Right cardiac atrium (tissue), 5 donors: Measurements from ENCODE around the gene SDCCAG8. TPM values are rescaled to one million over a fixed set of nuclear protein-coding genes. Genes with fewer than 3 reads are reported as not detected.

ENCODE experiments used
- ATAC-seq, 2 donors: fragments of 200-7000 bp; cut with Tn5 transposase; one replicate each; pipeline versions ENCODE4 v1.8.0 to v1.9.1; 2020; ENCODE audit warnings: moderate library complexity in 2 of 2, mild to moderate bottlenecking in 1 of 2
- DNase-seq, 3 donors: peaks; one replicate each; pipeline ENCODE4 v3.0.0-alpha.2; 2020
- H3K27ac ChIP-seq: one replicate; pipeline ENCODE4 v1.5.1; 2013; ENCODE audit warnings: mild to moderate bottlenecking, low read length, control low read depth, moderate library complexity
- H3K27me3 ChIP-seq: one replicate; pipeline ENCODE4 v1.6.1; 2013; ENCODE audit not compliant: control insufficient read depth, insufficient read depth
- H3K4me1 ChIP-seq: one replicate; pipeline ENCODE4 v1.6.1; 2013; ENCODE audit warnings: low read length; ENCODE audit not compliant: control insufficient read depth, insufficient read depth
- H3K4me3 ChIP-seq: one replicate; pipeline ENCODE4 v1.5.1; 2013; ENCODE audit warnings: low read length, control low read depth
- H3K9me3 ChIP-seq: one replicate; pipeline ENCODE4 v1.6.1; 2013; ENCODE audit warnings: low read length; ENCODE audit not compliant: control insufficient read depth
- WGBS: extraction: QIAGEN DNeasy Blood & Tissue Kit; methylation state at CpG from one replicate; pipeline ENCODE4 v1.1.7; 2013; 5-methylcytosine and 5-hydroxymethylcytosine counted together
- intact Hi-C, 4 donors: fragments of 100-400 bp; cut with DNase I; formaldehyde crosslinking; loops; one replicate each; pipeline versions ENCODE4 v1.11.0 to v1.14.0; 2022 to 2023
- polyA plus RNA-seq: library from polyadenylated mRNA; stranded (reverse); fragments of 200-250 nt; gene quantifications from one replicate; pipeline ENCODE4 v1.2.3, GENCODE V29; 2013
- total RNA-seq, 4 donors: library from RNA; stranded (reverse); fragmentation: NEBNext Ultra II Directional; extraction: Animal tissue kit (Norgen Biotek cat#: 25700); gene quantifications; one replicate each; pipeline ENCODE4 v1.2.1, GENCODE V29; 2021
- donor health status: healthy with polysubstance abuse.
- donor health status: DM: no; HTN: yes; CAD: no.
- donor health status: DM: no; HTN: no; CAD: no.
- donor health status: DM: no; HTN: yes; CAD: no; lungs with severe emphysema.
- donor health status: DM: yes; HTN: yes; CAD: no.

The SDCCAG8 gene
- total and polyA plus RNA-seq, 5 donors: 16.9 to 31.7 (median 26.6) TPM

- intact Hi-C loops: loop anchor here in 1 of 4 donors (5.0 to 10.0 kb wide), 2 partner anchors 590 to 918 kb away; no protein-coding TSS in a partner anchor
- H3K4me3 ChIP-seq: peak overlapping the region; percentile 57
- H3K9me3 ChIP-seq: no peaks in the 10 kb centered on the region
- no peak overlapping the region for H3K27ac ChIP-seq
- ATAC-seq: peak; percentile 65 to 68
- no peaks in the 10 kb centered on the region for H3K4me1 ChIP-seq
- no peaks in the 10 kb centered on the region for H3K27me3 ChIP-seq
- 31% methylated on average over 4 of the region's 4 CpGs for WGBS
- DNase-seq: no peak
Measured at GRCh38 chr1:243354511-243355153, 98.8 kb downstream of the SDCCAG8 start.

- ATAC-seq: no peak
- no peak for DNase-seq
- WGBS: 99% methylated on average over 1 of the region's 1 CpG
- H3K27ac ChIP-seq: no peak overlapping the region
- H3K27me3 ChIP-seq: no peaks in the 10 kb centered on the region
- intact Hi-C loops: no loop called here
- H3K9me3 ChIP-seq: no peaks in the 10 kb centered on the region
- no peak overlapping the region for H3K4me3 ChIP-seq
- H3K4me1 ChIP-seq: no peaks in the 10 kb centered on the region
Measured at GRCh38 chr1:243363832-243364231, 108.0 kb downstream of the SDCCAG8 start.

- DNase-seq: no peak
- Histone ChIP-seq H3K4me3 (no peak overlapping the region), H3K9me3 (no peaks in the 10 kb centered on the region), H3K27ac (no peak overlapping the region), H3K27me3 (no peaks in the 10 kb centered on the region), H3K4me1 (no peaks in the 10 kb centered on the region)
- ATAC-seq: no peak
- WGBS: 97% methylated on average over 2 of the region's 2 CpGs
- intact Hi-C loops: no loop called here
Measured at GRCh38 chr1:243364330-243364729, 108.5 kb downstream of the SDCCAG8 start.

- 89% methylated on average over 8 of the region's 8 CpGs for whole genome bisulfite sequencing
- intact Hi-C loops: no loop called here
- no peaks in the 10 kb centered on the region for H3K27me3 ChIP-seq
- no peak for DNase-seq
- no peaks in the 10 kb centered on the region for H3K4me1 ChIP-seq
- no peaks in the 10 kb centered on the region for H3K9me3 ChIP-seq
- ATAC-seq: no peak
- no peak overlapping the region for H3K4me3 ChIP-seq
- H3K27ac ChIP-seq: no peak overlapping the region
Measured at GRCh38 chr1:243364866-243365265, 109.0 kb downstream of the SDCCAG8 start.

- Histone ChIP-seq H3K27ac (no peak overlapping the region), H3K27me3 (no peaks in the 10 kb centered on the region), H3K4me1 (no peaks in the 10 kb centered on the region), H3K4me3 (no peak overlapping the region), H3K9me3 (no peaks in the 10 kb centered on the region)
- DNase-seq (no peak), ATAC-seq (no peak)
- intact Hi-C loops: no loop called here
Measured at GRCh38 chr1:243367314-243367713, 111.5 kb downstream of the SDCCAG8 start.

- WGBS: 97% methylated on average over 4 of the region's 4 CpGs
- no peaks in the 10 kb centered on the region for H3K27me3 ChIP-seq
- no peak overlapping the region for H3K27ac ChIP-seq
- H3K4me3 ChIP-seq: no peak overlapping the region
- DNase-seq: no peak
- H3K4me1 ChIP-seq: no peaks in the 10 kb centered on the region
- H3K9me3 ChIP-seq: no peaks in the 10 kb centered on the region
- no peak for ATAC-seq
- intact Hi-C loops: no loop called here
Measured at GRCh38 chr1:243374412-243374811, 118.6 kb downstream of the SDCCAG8 start.

GRCh38 chr1:243375596-243375995 lies 119.8 kb downstream of the SDCCAG8 start:
- H3K27me3 ChIP-seq: no peaks in the 10 kb centered on the region
- intact Hi-C loops: no loop called here
- ATAC-seq (no peak), DNase-seq (no peak)
- H3K4me3 ChIP-seq: no peak overlapping the region
- 73% methylated on average over 1 of the region's 1 CpG for WGBS
- no peaks in the 10 kb centered on the region for H3K9me3 ChIP-seq
- H3K27ac ChIP-seq: no peak overlapping the region
- no peaks in the 10 kb centered on the region for H3K4me1 ChIP-seq

GRCh38 chr1:243378669-243379068 lies 122.8 kb downstream of the SDCCAG8 start:
- Histone ChIP-seq H3K27me3 (no peaks in the 10 kb centered on the region), H3K4me3 (no peak overlapping the region), H3K9me3 (no peaks in the 10 kb centered on the region), H3K4me1 (no peaks in the 10 kb centered on the region), H3K27ac (no peak overlapping the region)
- ATAC-seq (no peak), DNase-seq (no peak)
- 82% methylated on average over 3 of the region's 3 CpGs for WGBS
- intact Hi-C loops: no loop called here

- no peaks in the 10 kb centered on the region for H3K9me3 ChIP-seq
- no peak for DNase-seq
- H3K4me1 ChIP-seq: no peaks in the 10 kb centered on the region
- H3K27ac ChIP-seq: no peak overlapping the region
- WGBS: 89% methylated on average over 1 of the region's 1 CpG
- no peak for ATAC-seq
- intact Hi-C loops: no loop called here
- H3K27me3 ChIP-seq: no peaks in the 10 kb centered on the region
- no peak overlapping the region for H3K4me3 ChIP-seq
Measured at GRCh38 chr1:243379208-243379607, 123.4 kb downstream of the SDCCAG8 start.

- no peak for ATAC-seq
- Histone ChIP-seq H3K27me3 (no peaks in the 10 kb centered on the region), H3K27ac (no peak overlapping the region), H3K9me3 (no peaks in the 10 kb centered on the region), H3K4me1 (no peaks in the 10 kb centered on the region), H3K4me3 (no peak overlapping the region)
- intact Hi-C loops: no loop called here
- 87% methylated on average over 2 of the region's 2 CpGs for WGBS
- no peak for DNase-seq
Measured at GRCh38 chr1:243379706-243380105, 123.9 kb downstream of the SDCCAG8 start.

GRCh38 chr1:243388276-243388675 lies 132.4 kb downstream of the SDCCAG8 start:
- intact Hi-C loops: no loop called here
- H3K4me3 ChIP-seq: no peak overlapping the region
- DNase-seq: no peak
- no peak overlapping the region for H3K27ac ChIP-seq
- H3K9me3 ChIP-seq: no peaks in the 10 kb centered on the region
- 92% methylated on average over 1 of the region's 1 CpG for WGBS
- no peak for ATAC-seq
- H3K27me3 ChIP-seq: no peaks in the 10 kb centered on the region
- H3K4me1 ChIP-seq: no peaks in the 10 kb centered on the region
